IMR-90 (cell line): Measurements from ENCODE around the gene SCYGR1. TPM values are rescaled to one million over a fixed set of nuclear protein-coding genes. Genes with fewer than 3 reads are reported as not detected.

Source experiments
- ATAC-seq: fragments of 200-7000 bp; cut with Tn5 transposase; 2 replicates; pipeline ENCODE4 v1.9.1; 2020; ENCODE audit warnings: low read depth, mild to moderate bottlenecking, moderate library complexity
- BruUV-seq: library from RNA; stranded (reverse); fragments of 400-500 nt; replicated peaks from 2 replicates; lab custom pipeline; 2021; lab: Mats Ljungman, UMichigan
- CTCF ChIA-PET: fragments of 300-600 bp; formaldehyde crosslinking; extraction: SDS; loops from one replicate; lab custom pipeline; 2021; ENCODE audit warnings: antibody characterized with exemption; lab: Yijun Ruan, JAX
- POLR2A ChIA-PET: fragments of 300-600 bp; sonication (Branson Sonifier 250); formaldehyde crosslinking; loops from one replicate; lab custom pipeline; 2022; ENCODE audit warnings: antibody characterized with exemption; ENCODE audit not compliant: unreplicated experiment; lab: Charles Lee
- DNase-seq: peaks from one replicate; pipeline ENCODE4 v3.0.0; 2013
- H2AFZ ChIP-seq: replicated peaks from 2 replicates; pipeline ENCODE3; 2013; ENCODE audit warnings: low read length, mild to moderate bottlenecking; ENCODE audit not compliant: poor library complexity
- H2AK5ac ChIP-seq: 2 replicates; pipeline ENCODE4 v1.6.1; 2013; ENCODE audit warnings: low read depth, low read length, inconsistent platforms
- H2AK9ac ChIP-seq: replicated peaks from 2 replicates; pipeline ENCODE3; 2013; ENCODE audit warnings: mild to moderate bottlenecking, low read depth, low read length, moderate library complexity; ENCODE audit not compliant: poor library complexity
- H2BK120ac ChIP-seq: 2 replicates; pipeline ENCODE4 v1.6.1; 2013; ENCODE audit warnings: low read depth, low read length, inconsistent platforms
- H2BK15ac ChIP-seq: 3 replicates; pipeline ENCODE4 v1.6.1; 2013; ENCODE audit warnings: low read depth, low read length, inconsistent platforms
- H2BK20ac ChIP-seq: 2 replicates; pipeline ENCODE4 v1.6.1; 2013; ENCODE audit warnings: low read depth, mild to moderate bottlenecking, inconsistent platforms, low read length, moderate library complexity
- H2BK5ac ChIP-seq: 2 replicates; pipeline ENCODE4 v1.6.1; 2013; ENCODE audit warnings: mild to moderate bottlenecking, low read depth, low read length, inconsistent platforms; ENCODE audit not compliant: poor library complexity, severe bottlenecking
- H3K14ac ChIP-seq: replicated peaks from 2 replicates; pipeline ENCODE4 v1.6.1; 2013; ENCODE audit warnings: low read depth, low read length, inconsistent platforms
- H3K18ac ChIP-seq: 2 replicates; pipeline ENCODE4 v1.6.1; 2013; ENCODE audit warnings: low read depth, low read length, control low read depth
- H3K23ac ChIP-seq: 2 replicates; pipeline ENCODE4 v1.6.1; 2013; ENCODE audit warnings: low read depth, low read length, inconsistent platforms
- H3K27ac ChIP-seq: 2 replicates; pipeline ENCODE4 v1.5.1; 2013; ENCODE audit warnings: mild to moderate bottlenecking, control low read depth, low read length; ENCODE audit not compliant: insufficient read depth
- H3K27me3 ChIP-seq: 2 replicates; pipeline ENCODE4 v1.6.1; 2013; ENCODE audit warnings: low read length; ENCODE audit not compliant: control insufficient read depth, insufficient read depth
- H3K36me3 ChIP-seq: 2 replicates; pipeline ENCODE4 v1.6.1; 2013; ENCODE audit warnings: low read length, mixed read lengths; ENCODE audit not compliant: control insufficient read depth, insufficient read depth
- H3K4ac ChIP-seq: 2 replicates; pipeline ENCODE4 v1.6.1; 2013; ENCODE audit warnings: low read depth, low read length, inconsistent platforms
- H3K4me1 ChIP-seq: 2 replicates; pipeline ENCODE4 v1.6.1; 2013; ENCODE audit warnings: low read length, mixed read lengths; ENCODE audit not compliant: control insufficient read depth, insufficient read depth
- H3K4me2 ChIP-seq: 2 replicates; pipeline ENCODE4 v1.6.1; 2013; ENCODE audit warnings: low read depth, mild to moderate bottlenecking, control low read depth, low read length, moderate library complexity
- H3K4me3 ChIP-seq: 2 replicates; pipeline ENCODE4 v1.5.1; 2013; ENCODE audit warnings: low read depth, mild to moderate bottlenecking, control low read depth, low read length, moderate library complexity; ENCODE audit not compliant: insufficient read depth
- H3K56ac ChIP-seq: 2 replicates; pipeline ENCODE4 v1.6.1; 2013; ENCODE audit warnings: low read length, inconsistent platforms; ENCODE audit not compliant: insufficient read depth; ENCODE audit errors: extremely low read depth
- H3K79me1 ChIP-seq, 2 experiments: 2 replicates each; pipeline ENCODE4 v1.6.1; 2013; ENCODE audit warnings: low read length in 2 of 2, inconsistent platforms in 1 of 2, low read depth in 1 of 2
- H3K9ac ChIP-seq: 2 replicates; pipeline ENCODE4 v1.6.1; 2013; ENCODE audit warnings: low read depth, low read length, control low read depth
- H3K9me1 ChIP-seq: 2 replicates; pipeline ENCODE4 v1.6.1; 2013; ENCODE audit warnings: low read length, inconsistent platforms; ENCODE audit not compliant: insufficient read depth
- H3K9me3 ChIP-seq: 2 replicates; pipeline ENCODE4 v1.6.1; 2013; ENCODE audit warnings: low read length; ENCODE audit not compliant: control insufficient read depth, insufficient read depth
- H4K20me1 ChIP-seq: 2 replicates; pipeline ENCODE4 v1.6.1; 2013; ENCODE audit warnings: low read length, inconsistent platforms; ENCODE audit not compliant: insufficient read depth
- H4K5ac ChIP-seq: 2 replicates; pipeline ENCODE4 v1.6.1; 2013; ENCODE audit warnings: mild to moderate bottlenecking, low read depth, low read length, control low read depth
- H4K8ac ChIP-seq, 2 experiments: 2 replicates each; pipeline ENCODE4 v1.6.1; 2013; ENCODE audit warnings: low read depth in 2 of 2, low read length in 2 of 2, control low read depth in 1 of 2, inconsistent platforms in 1 of 2
- H4K91ac ChIP-seq: 2 replicates; pipeline ENCODE4 v1.6.1; 2013; ENCODE audit warnings: low read depth, low read length, inconsistent platforms; ENCODE audit not compliant: insufficient read depth
- CEBPB ChIP-seq: IDR thresholded peaks from 2 replicates; pipeline ENCODE4 v1.6.1; 2012; ENCODE audit warnings: low read depth, low read length, improper control_type of control experiment
- FOS ChIP-seq: fragments of 150-350 bp; IDR thresholded peaks from 2 replicates; pipeline ENCODE4 v1.6.1; 2016; ENCODE audit warnings: low read depth, low read length
- MAFK ChIP-seq: IDR thresholded peaks from 2 replicates; pipeline ENCODE4 v1.6.1; 2012; ENCODE audit warnings: low read depth, low read length, improper control_type of control experiment
- MAZ ChIP-seq: IDR thresholded peaks from 2 replicates; pipeline ENCODE4 v1.6.1; 2012; ENCODE audit warnings: low read depth, mild to moderate bottlenecking, low read length, improper control_type of control experiment, moderate library complexity, borderline replicate concordance
- NFE2L2 ChIP-seq: fragments of 150-350 bp; IDR thresholded peaks from 2 replicates; pipeline ENCODE4 v1.6.1; 2016; ENCODE audit warnings: low read depth, mild to moderate bottlenecking, low read length
- RFX5 ChIP-seq: IDR thresholded peaks from 2 replicates; pipeline ENCODE4 v1.8.0; 2012; ENCODE audit warnings: low read depth, mild to moderate bottlenecking, low read length, moderate library complexity
- WGBS, 2 experiments: methylation state at CpG; one replicate each; pipeline versions ENCODE4 v1.1.5 to v1.1.7; 2013; ENCODE audit warnings: missing lambda C conversion rate in 2 of 2; ENCODE audit not compliant: insufficient read length in 1 of 2; ENCODE audit errors: extremely low coverage in 2 of 2; 5-methylcytosine and 5-hydroxymethylcytosine counted together
- dilution Hi-C: fragments of 300-500 bp; cut with HindIII; formaldehyde crosslinking; loops from one replicate; pipeline ENCODE4 v1.14.3; 2018; ENCODE audit warnings: low sequenced_read_pairs; ENCODE audit not compliant: unreplicated experiment
- in situ Hi-C: fragments of 300-500 bp; cut with MboI; formaldehyde crosslinking; loops from 3 replicates; pipeline ENCODE4 v1.14.3; 2019; ENCODE audit warnings: low sequenced_read_pairs, inconsistent platforms, mixed read lengths
- intact Hi-C: fragments of 100-400 bp; cut with micrococcal nuclease; formaldehyde crosslinking; loops from 2 replicates; pipeline ENCODE4 v1.10.0; 2022
- polyA plus RNA-seq, 3 experiments: library from polyadenylated mRNA; depleted of rRNA; stranded (reverse); fragments of >200 nt; gene quantifications; 2 replicates each; pipeline ENCODE4 v1.2.3, GENCODE V29; 2012; ENCODE audit warnings: low replicate concordance in 1 of 3
- total RNA-seq: library from RNA; depleted of rRNA; stranded (reverse); fragments of >200 nt; gene quantifications from 2 replicates; pipeline ENCODE4 v1.2.3, GENCODE V29; 2012

The SCYGR1 gene
- total and polyA plus RNA-seq, 2 of the 4 experiments (the other 2 are of a cell fraction): not detected

GRCh38 chr2:227402959-227403358 is 15.2 kb upstream of the SCYGR1 start:
- Histone ChIP-seq H3K36me3 (no peaks in the 10 kb centered on the region), H3K79me1 (no peaks in the 10 kb centered on the region), H2BK5ac (no peak overlapping the region), H2BK20ac (no peak overlapping the region), H3K4ac (no peak overlapping the region), H3K9ac (no peak overlapping the region), H3K27ac (no peak overlapping the region), H2BK15ac (no peak overlapping the region), H4K8ac (no peak overlapping the region), H4K5ac (no peak overlapping the region), H3K4me1 (peaks cover 1% of the 10 kb centered on the region; the same call in 1 of the 2 replicates), H2AK9ac (no peak overlapping the region), H2AK5ac (no peak overlapping the region), H3K56ac (no peak overlapping the region), H3K14ac (no peak overlapping the region), H3K27me3 (no peaks in the 10 kb centered on the region), H4K91ac (no peak overlapping the region), H4K20me1 (no peaks in the 10 kb centered on the region), H3K9me3 (no peaks in the 10 kb centered on the region), H2BK120ac (no peak overlapping the region), H2AFZ (no peak overlapping the region), H3K9me1 (no peaks in the 10 kb centered on the region), H3K4me3 (no peak overlapping the region), H3K23ac (no peak overlapping the region), H3K4me2 (no peak overlapping the region), H3K18ac (no peak overlapping the region)
- DNase-seq: no peak
- dilution Hi-C loops: no loop called here
- no peak for ATAC-seq
- in situ Hi-C loops: loop anchor here (10.0 kb wide), 1 partner anchor 472 kb away; the partner anchor contains the start of gene DAW1
- TF ChIP-seq MAFK (no peak), FOS (no peak), CEBPB (no peak), RFX5 (no peak), MAZ (no peak), NFE2L2 (no peak)
- intact Hi-C loops: loop anchor here (10.0 kb wide), 2 partner anchors 268 to 1252 kb away; no protein-coding TSS in a partner anchor
- ChIA-PET POLR2A (no interaction called here), CTCF (no interaction called here)
- no TSS peak for BruUV-seq
- no CpG with 5 or more reads among the region's 4 CpGs for WGBS, 2 experiments
